Breast epithelium (tissue), 4 donors: ENCODE results near the gene SMIM20. TPM values are rescaled to one million over a fixed set of nuclear protein-coding genes. Genes with fewer than 3 reads are reported as not detected.

ENCODE experiments used
- DNase-seq, 2 donors: peaks; one replicate each; pipeline ENCODE4 v3.0.0-alpha.2; 2019; ENCODE audit warnings: low spot score in 2 of 2
- H3K27ac ChIP-seq, 2 donors: fragments of 200-600 bp; sonication (generic) in 1 of 2; one replicate each; pipeline ENCODE4 v1.5.1; 2016 to 2019; ENCODE audit warnings: mild to moderate bottlenecking in 1 of 2
- H3K27me3 ChIP-seq, 2 donors: fragments of 200-600 bp; sonication (generic) in 1 of 2; one replicate each; pipeline versions ENCODE4 v1.5.1 to v1.6.0; 2017 to 2019; ENCODE audit warnings: control low read depth in 1 of 2, mild to moderate bottlenecking in 1 of 2
- H3K36me3 ChIP-seq: fragments of 200-600 bp; one replicate; pipeline ENCODE4 v1.5.1; 2019
- H3K4me1 ChIP-seq, 2 donors: fragments of 200-600 bp; sonication (generic); one replicate each; pipeline ENCODE4 v1.5.1; 2016 to 2019; ENCODE audit warnings: control low read depth in 1 of 2
- H3K4me3 ChIP-seq, 3 donors: fragments of 200-600 bp; sonication (generic); 1 replicate in 2 of 3; 2 replicates in 1 of 3; pipeline ENCODE4 v1.5.1; 2016 to 2019; ENCODE audit warnings: mild to moderate bottlenecking in 3 of 3, moderate library complexity in 2 of 3
- H3K9me3 ChIP-seq, 2 donors: fragments of 200-600 bp; sonication (generic) in 1 of 2; one replicate each; pipeline ENCODE4 v1.5.1; 2016 to 2019; ENCODE audit warnings: control low read depth in 1 of 2
- POLR2A ChIP-seq: fragments of 450-650 bp; IDR thresholded peaks from one replicate; pipeline ENCODE4 v1.6.1; 2016; ENCODE audit warnings: antibody characterized with exemption, mild to moderate bottlenecking, moderate library complexity
- POLR2AphosphoS5 ChIP-seq, 3 donors: sonication (generic); formaldehyde crosslinking; IDR thresholded peaks; one replicate each; pipeline ENCODE4 v1.6.1; 2017; ENCODE audit warnings: antibody characterized with exemption in 3 of 3
- intact Hi-C: fragments of 100-400 bp; cut with DNase I; formaldehyde crosslinking; loops from one replicate; pipeline ENCODE4 v1.15.1; 2023; ENCODE audit warnings: low total_unique reads
- total RNA-seq, 3 donors: library from RNA; depleted of rRNA; stranded (reverse); fragments of >200 nt; gene quantifications; one replicate each; pipeline ENCODE4 v1.1.0, GENCODE V29; 2016
- TF ChIP-seq, protein P1 (sequence below), 3 donors: fragments of 450-650 bp; IDR thresholded peaks; one replicate each; pipeline ENCODE4 v1.5.1; 2016 to 2017; ENCODE audit warnings: antibody characterized with exemption in 3 of 3, mild to moderate bottlenecking in 3 of 3, moderate library complexity in 3 of 3

The SMIM20 gene
- total RNA-seq, 3 donors from 2014 or later: 26.9 to 37.0 (median 29.2) TPM

DNA sequence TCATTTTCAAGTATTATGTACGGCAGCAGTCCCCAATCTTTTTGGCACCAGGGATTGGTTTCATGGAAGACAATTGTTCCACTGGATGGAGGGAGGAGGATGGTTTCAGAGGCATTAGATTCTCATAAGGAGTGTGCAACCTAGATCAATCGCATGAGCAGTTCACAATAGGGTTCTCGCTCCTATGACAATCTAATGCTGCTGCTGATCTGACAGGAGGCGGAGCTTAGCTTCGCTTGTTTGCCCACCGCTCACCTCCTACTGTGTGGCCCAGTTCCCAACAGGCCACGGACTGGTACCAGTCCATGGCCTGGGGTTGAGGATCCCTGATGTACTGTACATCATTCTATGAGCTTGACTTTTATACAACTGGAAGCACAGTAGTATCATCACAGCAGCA, 48.4 kb downstream of the SMIM20 start:
- Histone ChIP-seq H3K27me3 (no peaks in the 10 kb centered on the region), H3K9me3 (no peaks in the 10 kb centered on the region), H3K4me1 (no peaks in the 10 kb centered on the region), H3K36me3 (no peaks in the 10 kb centered on the region), H3K4me3 (no peak overlapping the region), H3K27ac (no peak overlapping the region)
- TF ChIP-seq, protein P1, sequence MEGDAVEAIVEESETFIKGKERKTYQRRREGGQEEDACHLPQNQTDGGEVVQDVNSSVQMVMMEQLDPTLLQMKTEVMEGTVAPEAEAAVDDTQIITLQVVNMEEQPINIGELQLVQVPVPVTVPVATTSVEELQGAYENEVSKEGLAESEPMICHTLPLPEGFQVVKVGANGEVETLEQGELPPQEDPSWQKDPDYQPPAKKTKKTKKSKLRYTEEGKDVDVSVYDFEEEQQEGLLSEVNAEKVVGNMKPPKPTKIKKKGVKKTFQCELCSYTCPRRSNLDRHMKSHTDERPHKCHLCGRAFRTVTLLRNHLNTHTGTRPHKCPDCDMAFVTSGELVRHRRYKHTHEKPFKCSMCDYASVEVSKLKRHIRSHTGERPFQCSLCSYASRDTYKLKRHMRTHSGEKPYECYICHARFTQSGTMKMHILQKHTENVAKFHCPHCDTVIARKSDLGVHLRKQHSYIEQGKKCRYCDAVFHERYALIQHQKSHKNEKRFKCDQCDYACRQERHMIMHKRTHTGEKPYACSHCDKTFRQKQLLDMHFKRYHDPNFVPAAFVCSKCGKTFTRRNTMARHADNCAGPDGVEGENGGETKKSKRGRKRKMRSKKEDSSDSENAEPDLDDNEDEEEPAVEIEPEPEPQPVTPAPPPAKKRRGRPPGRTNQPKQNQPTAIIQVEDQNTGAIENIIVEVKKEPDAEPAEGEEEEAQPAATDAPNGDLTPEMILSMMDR (IDR thresholded peaks at IDR 0.05): no peak
- intact Hi-C loops: no loop called here
- DNase-seq: no peak

DNA sequence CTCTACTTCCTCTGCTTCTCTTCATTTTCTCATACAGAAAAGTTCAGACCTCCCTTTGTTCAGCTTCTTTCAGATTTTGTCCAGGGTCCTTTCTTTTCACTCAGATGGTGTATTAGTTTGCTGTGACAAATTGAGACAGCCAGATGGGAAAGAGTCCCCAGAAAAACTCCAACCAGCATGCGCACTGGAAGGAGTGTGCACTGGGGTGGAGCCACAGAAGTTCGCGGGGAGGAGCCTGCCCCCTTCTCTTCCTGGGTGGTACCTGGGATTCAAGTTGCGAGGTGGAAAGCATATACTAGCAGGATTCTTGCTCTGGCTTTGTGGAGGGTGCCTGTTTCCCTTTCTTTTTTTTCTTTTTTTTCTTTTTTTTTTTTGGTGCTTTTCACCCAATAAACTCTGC, 51.6 kb downstream of the SMIM20 start:
- H3K4me3 ChIP-seq: no peak overlapping the region
- DNase-seq: no peak
- H3K27me3 ChIP-seq: no peaks in the 10 kb centered on the region
- no peaks in the 10 kb centered on the region for H3K36me3 ChIP-seq
- H3K9me3 ChIP-seq: no peaks in the 10 kb centered on the region
- TF ChIP-seq, protein P1 (IDR thresholded peaks at IDR 0.05): no peak
- TF ChIP-seq POLR2A: no peak
- no peak for TF ChIP-seq POLR2AphosphoS5 (IDR thresholded peaks at IDR 0.05)
- intact Hi-C loops: no loop called here
- H3K27ac ChIP-seq: no peak overlapping the region
- no peaks in the 10 kb centered on the region for H3K4me1 ChIP-seq

DNA sequence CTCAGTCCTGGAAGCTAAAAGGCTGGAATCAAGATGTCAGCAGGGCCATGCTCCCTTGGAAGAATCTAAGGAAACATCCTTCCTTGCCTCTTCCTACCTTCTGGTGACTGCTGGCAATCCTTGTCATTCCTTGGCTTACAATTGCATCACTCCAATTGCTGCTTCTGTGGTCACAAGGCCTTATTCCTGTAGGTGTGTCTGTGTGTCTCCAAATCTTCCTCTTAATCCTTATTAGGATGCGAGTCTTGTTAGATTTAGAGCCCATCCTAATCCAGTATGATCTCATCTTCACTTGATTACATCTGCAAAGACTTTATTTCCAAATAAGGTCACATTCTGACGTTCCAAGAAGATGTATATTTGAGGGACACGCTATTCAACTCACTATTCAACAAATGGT, 52.2 kb downstream of the SMIM20 start:
- Histone ChIP-seq H3K27me3 (no peaks in the 10 kb centered on the region), H3K36me3 (no peaks in the 10 kb centered on the region), H3K4me3 (no peak overlapping the region), H3K9me3 (no peaks in the 10 kb centered on the region), H3K4me1 (no peaks in the 10 kb centered on the region), H3K27ac (no peak overlapping the region)
- no peak for DNase-seq
- TF ChIP-seq POLR2A (no peak), POLR2AphosphoS5 (IDR thresholded peaks at IDR 0.05) (no peak)
- TF ChIP-seq, protein P1 (IDR thresholded peaks at IDR 0.05): no peak
- intact Hi-C loops: no loop called here

DNA sequence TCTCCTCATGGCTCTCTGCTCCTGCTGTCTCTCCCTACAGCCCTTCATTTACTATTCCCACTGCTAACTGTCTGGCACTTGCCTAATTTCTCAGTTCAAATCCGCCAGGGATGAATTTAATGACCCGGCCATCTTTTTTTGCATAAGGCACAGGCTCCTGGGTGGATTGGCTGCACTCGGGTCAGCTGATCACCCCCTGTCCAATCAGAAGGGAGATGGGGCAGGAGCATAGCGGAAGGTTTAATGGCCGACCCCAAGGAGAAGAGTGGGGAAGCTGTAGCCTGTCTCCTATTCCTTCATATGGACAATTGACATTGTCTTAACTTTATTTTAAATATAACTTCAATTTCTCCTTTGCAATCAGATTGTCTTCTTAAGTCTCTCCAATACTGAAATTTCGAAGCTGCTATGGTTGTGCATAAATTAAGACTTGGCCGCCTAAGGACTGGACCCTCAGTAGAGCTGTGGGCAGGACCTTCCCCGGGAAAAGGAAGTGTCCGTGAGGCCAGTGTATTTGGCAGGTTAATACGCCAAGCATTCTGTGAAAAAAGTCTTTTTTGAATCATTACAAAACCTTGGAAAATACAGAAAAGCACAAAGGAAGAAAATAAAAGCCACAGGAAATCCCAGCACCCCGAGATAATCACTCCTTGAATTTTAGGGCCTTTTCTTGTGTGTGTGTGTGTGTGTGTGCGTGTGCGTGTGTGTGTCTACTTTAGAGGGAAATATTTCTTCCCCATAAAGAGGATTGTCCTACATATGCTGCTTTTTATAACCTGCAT, 55.5 kb downstream of the SMIM20 start:
- H3K9me3 ChIP-seq: no peaks in the 10 kb centered on the region
- no peak overlapping the region for H3K27ac ChIP-seq
- no peaks in the 10 kb centered on the region for H3K4me1 ChIP-seq
- intact Hi-C loops: no loop called here
- no peak overlapping the region for H3K4me3 ChIP-seq
- no peak for DNase-seq
- H3K27me3 ChIP-seq: no peaks in the 10 kb centered on the region
- TF ChIP-seq POLR2A (no peak), POLR2AphosphoS5 (IDR thresholded peaks at IDR 0.05) (no peak)
- TF ChIP-seq, protein P1 (IDR thresholded peaks at IDR 0.05): no peak
- no peaks in the 10 kb centered on the region for H3K36me3 ChIP-seq

DNA sequence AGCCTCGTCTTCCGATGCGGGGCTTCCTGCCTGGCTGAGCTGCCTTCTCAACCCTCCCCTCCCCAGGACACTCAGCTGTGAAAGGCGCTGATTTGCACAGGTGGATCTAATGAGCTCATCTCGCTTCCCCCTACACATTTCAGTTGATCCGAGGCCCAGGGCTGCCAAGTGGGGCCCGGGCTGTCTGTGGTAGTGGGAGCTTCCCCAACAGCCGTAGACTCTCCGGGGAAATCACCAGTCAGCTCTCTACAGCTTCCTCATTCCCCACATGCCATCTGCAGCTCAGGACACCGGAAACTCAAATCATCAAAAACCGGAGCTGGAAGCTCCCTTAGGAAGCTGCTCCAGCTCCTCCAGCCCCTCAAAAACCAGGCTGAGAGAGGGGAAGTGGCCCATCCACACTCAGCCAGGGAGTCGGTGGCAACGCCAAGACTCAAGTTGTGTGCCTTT, 56.2 kb downstream of the SMIM20 start:
- H3K27ac ChIP-seq: no peak overlapping the region
- no peaks in the 10 kb centered on the region for H3K27me3 ChIP-seq
- no peak for DNase-seq
- no peaks in the 10 kb centered on the region for H3K9me3 ChIP-seq
- no peak overlapping the region for H3K4me3 ChIP-seq
- TF ChIP-seq, protein P1 (IDR thresholded peaks at IDR 0.05): no peak
- no peak for TF ChIP-seq POLR2A
- no peak for TF ChIP-seq POLR2AphosphoS5 (IDR thresholded peaks at IDR 0.05)
- intact Hi-C loops: no loop called here
- no peaks in the 10 kb centered on the region for H3K4me1 ChIP-seq
- H3K36me3 ChIP-seq: no peaks in the 10 kb centered on the region
